GM19324 (cell line): ENCODE data around the gene PLEKHG4B.

Experiments
- ATAC-seq: cut with Tn5 transposase; IDR thresholded peaks from one replicate; pipeline ENCODE4 v1.9.1; 2021; ENCODE audit warnings: mild to moderate bottlenecking, moderate library complexity; ENCODE audit not compliant: unreplicated experiment, low FRiP score

PLEKHG4B gene

GRCh38 chr5:128446-128845 lies 36.5 kb downstream of the PLEKHG4B start:
- no peak for ATAC-seq

GRCh38 chr5:129148-129547 lies 37.2 kb downstream of the PLEKHG4B start:
- no peak for ATAC-seq

- ATAC-seq = no peak
Measured at GRCh38 chr5:129820-130219, 37.9 kb downstream of the PLEKHG4B start.

GRCh38 chr5:130601-131131 lies 38.7 kb downstream of the PLEKHG4B start:
- no peak for ATAC-seq

- ATAC-seq = no peak
Measured at GRCh38 chr5:136901-137300, 44.9 kb downstream of the PLEKHG4B start.

- no peak for ATAC-seq
Measured at GRCh38 chr5:137741-138140, 45.8 kb downstream of the PLEKHG4B start.

GRCh38 chr5:138936-139335 lies 47.0 kb downstream of the PLEKHG4B start:
- ATAC-seq = no peak

- ATAC-seq = no peak
Measured at GRCh38 chr5:139579-140442, 47.8 kb downstream of the PLEKHG4B start.

- no peak for ATAC-seq
Measured at GRCh38 chr5:140443-140829, 48.5 kb downstream of the PLEKHG4B start.

- ATAC-seq = no peak
Measured at GRCh38 chr5:141211-141610, 49.2 kb downstream of the PLEKHG4B start.

- ATAC-seq = no peak
Measured at GRCh38 chr5:141761-142160, 49.8 kb downstream of the PLEKHG4B start.

GRCh38 chr5:142246-142810 lies 50.4 kb downstream of the PLEKHG4B start:
- no peak for ATAC-seq

- no peak for ATAC-seq
Measured at GRCh38 chr5:143041-143440, 51.1 kb downstream of the PLEKHG4B start.

- no peak for ATAC-seq
Measured at GRCh38 chr5:144941-145340, 53.0 kb downstream of the PLEKHG4B start.

- no peak for ATAC-seq
Measured at GRCh38 chr5:145585-146323, 53.8 kb downstream of the PLEKHG4B start.

- ATAC-seq = no peak
Measured at GRCh38 chr5:147751-148150, 55.8 kb downstream of the PLEKHG4B start.

GRCh38 chr5:149745-150485 lies 57.9 kb downstream of the PLEKHG4B start:
- ATAC-seq = no peak

GRCh38 chr5:150746-151145 lies 58.8 kb downstream of the PLEKHG4B start:
- ATAC-seq = no peak

GRCh38 chr5:152077-152476 lies 60.1 kb downstream of the PLEKHG4B start:
- ATAC-seq = no peak

- ATAC-seq = no peak
Measured at GRCh38 chr5:153256-153655, 61.3 kb downstream of the PLEKHG4B start.

- ATAC-seq = no peak
Measured at GRCh38 chr5:154236-154635, 62.3 kb downstream of the PLEKHG4B start.
